Mesendoderm (in vitro differentiated cells): Measurements from ENCODE around the gene KRT13.

Experiments
- DNase-seq: peaks from one replicate; pipeline ENCODE4 v3.0.0; 2013
- H2AK5ac ChIP-seq: 2 replicates; pipeline ENCODE4 v1.6.1; 2013; ENCODE audit warnings: low read length, inconsistent platforms
- H2BK120ac ChIP-seq: 2 replicates; pipeline ENCODE4 v1.6.1; 2013; ENCODE audit warnings: low read depth, mild to moderate bottlenecking, low read length, moderate library complexity, mixed read lengths
- H2BK15ac ChIP-seq: replicated peaks from 2 replicates; pipeline ENCODE4 v1.6.1; 2013; ENCODE audit warnings: low read depth, mild to moderate bottlenecking, moderate library complexity
- H2BK5ac ChIP-seq: 2 replicates; pipeline ENCODE4 v1.6.1; 2013; ENCODE audit warnings: low read length, inconsistent platforms
- H3K18ac ChIP-seq: 2 replicates; pipeline ENCODE4 v1.6.1; 2013; ENCODE audit warnings: mild to moderate bottlenecking, low read length, mixed read lengths
- H3K23ac ChIP-seq: one replicate; pipeline ENCODE4 v1.6.1; 2013; ENCODE audit warnings: low read length
- H3K27ac ChIP-seq: 2 replicates; pipeline ENCODE4 v1.5.1; 2013; ENCODE audit warnings: low read depth, mild to moderate bottlenecking, inconsistent platforms, low read length, moderate library complexity
- H3K27me3 ChIP-seq: 2 replicates; pipeline ENCODE4 v1.6.1; 2013; ENCODE audit warnings: low read length, control low read depth, mild to moderate bottlenecking, inconsistent platforms; ENCODE audit not compliant: insufficient read depth, poor library complexity
- H3K36me3 ChIP-seq: 2 replicates; pipeline ENCODE4 v1.6.1; 2013; ENCODE audit warnings: low read length, inconsistent platforms; ENCODE audit not compliant: control insufficient read depth, insufficient read depth
- H3K4ac ChIP-seq: one replicate; pipeline ENCODE4 v1.6.1; 2013; ENCODE audit warnings: low read depth, mild to moderate bottlenecking, low read length, moderate library complexity
- H3K4me1 ChIP-seq: 2 replicates; pipeline ENCODE4 v1.6.1; 2013; ENCODE audit warnings: low read depth, low read length, inconsistent platforms; ENCODE audit not compliant: control insufficient read depth
- H3K4me2 ChIP-seq: 2 replicates; pipeline ENCODE4 v1.6.1; 2013; ENCODE audit warnings: low read length
- H3K4me3 ChIP-seq: 2 replicates; pipeline ENCODE4 v1.5.1; 2013; ENCODE audit warnings: mild to moderate bottlenecking, low read length
- H3K56ac ChIP-seq: one replicate; pipeline ENCODE4 v1.6.1; 2013; ENCODE audit warnings: low read length
- H3K79me1 ChIP-seq: 2 replicates; pipeline ENCODE4 v1.6.1; 2013; ENCODE audit warnings: low read length, inconsistent platforms
- H3K79me2 ChIP-seq: 2 replicates; pipeline ENCODE4 v1.6.1; 2013; ENCODE audit warnings: mild to moderate bottlenecking, low read length; ENCODE audit not compliant: control insufficient read depth, insufficient read depth
- H3K9ac ChIP-seq: 2 replicates; pipeline ENCODE4 v1.6.1; 2013; ENCODE audit warnings: low read length, inconsistent platforms
- H4K5ac ChIP-seq: one replicate; pipeline ENCODE4 v1.6.1; 2013; ENCODE audit warnings: low read length
- H4K8ac ChIP-seq: one replicate; pipeline ENCODE4 v1.6.1; 2013; ENCODE audit warnings: low read depth, mild to moderate bottlenecking, control low read depth, low read length, moderate library complexity
- WGBS: extraction: QIAGEN DNeasy Blood & Tissue Kit; methylation state at CpG from one replicate; pipeline ENCODE4 v1.1.7; 2013; ENCODE audit warnings: low lambda C conversion rate, missing lambda C conversion rate; ENCODE audit not compliant: insufficient coverage; ENCODE audit errors: extremely low coverage; 5-methylcytosine and 5-hydroxymethylcytosine counted together

The KRT13 gene

DNA sequence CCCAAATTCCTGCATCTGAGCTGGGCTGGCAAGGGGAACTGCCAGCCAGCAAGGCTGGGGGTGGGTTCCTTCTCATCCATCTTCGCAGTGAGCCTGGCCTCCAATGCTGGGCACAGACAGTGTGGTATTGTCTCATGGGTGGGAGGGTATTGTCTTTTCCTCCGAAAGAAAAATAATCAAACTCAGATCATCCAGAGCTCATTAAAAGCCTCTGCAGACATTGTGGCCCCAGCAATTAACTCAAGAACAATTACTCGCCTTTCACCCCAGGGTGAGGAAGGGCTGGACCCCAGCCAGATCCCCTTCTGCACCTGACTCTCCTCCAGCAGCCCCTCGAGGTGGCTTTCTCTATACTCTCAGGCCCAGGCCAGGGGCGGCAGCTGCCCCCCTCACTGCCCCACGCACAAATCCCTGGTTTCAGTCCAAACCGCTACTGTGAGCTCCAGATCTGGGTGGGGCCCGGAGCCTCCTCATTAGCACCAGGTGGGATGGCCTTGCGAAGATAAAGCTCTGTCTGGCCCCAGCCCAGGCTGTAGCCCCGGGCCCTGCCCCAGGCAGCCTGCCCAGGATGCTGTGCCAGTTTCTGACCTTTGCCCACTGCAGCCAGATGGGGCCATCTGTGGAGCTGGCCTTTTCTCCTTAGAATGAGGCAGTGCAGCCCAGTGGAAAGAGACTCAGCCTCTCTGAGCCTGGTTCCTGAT lies 15.6 kb upstream of the KRT13 start:
- H3K79me1 ChIP-seq, result no peaks in the 10 kb centered on the region
- DNase-seq, result no peak
- H2BK15ac ChIP-seq, result no peak overlapping the region
- no peak overlapping the region for H3K23ac ChIP-seq
- H4K8ac ChIP-seq, result no peak overlapping the region
- H3K4me2 ChIP-seq, result no peak overlapping the region
- H2BK5ac ChIP-seq, result no peak overlapping the region
- H3K56ac ChIP-seq, result peak overlapping the region; percentile 15
- no peak overlapping the region for H3K18ac ChIP-seq
- peaks cover 9% of the 10 kb centered on the region for H3K36me3 ChIP-seq
- H3K4me1 ChIP-seq, result peaks cover 3% of the 10 kb centered on the region
- no peak overlapping the region for H4K5ac ChIP-seq
- H3K9ac ChIP-seq, result no peak overlapping the region
- no peak overlapping the region for H2BK120ac ChIP-seq
- H3K79me2 ChIP-seq, result no peaks in the 10 kb centered on the region
- no peak overlapping the region for H3K4me3 ChIP-seq
- H3K4ac ChIP-seq, result no peak overlapping the region
- H3K27me3 ChIP-seq, result no peaks in the 10 kb centered on the region
- WGBS, result no CpG with 5 or more reads among the region's 10 CpGs
- H3K27ac ChIP-seq, result no peak overlapping the region
- no peak overlapping the region for H2AK5ac ChIP-seq

DNA sequence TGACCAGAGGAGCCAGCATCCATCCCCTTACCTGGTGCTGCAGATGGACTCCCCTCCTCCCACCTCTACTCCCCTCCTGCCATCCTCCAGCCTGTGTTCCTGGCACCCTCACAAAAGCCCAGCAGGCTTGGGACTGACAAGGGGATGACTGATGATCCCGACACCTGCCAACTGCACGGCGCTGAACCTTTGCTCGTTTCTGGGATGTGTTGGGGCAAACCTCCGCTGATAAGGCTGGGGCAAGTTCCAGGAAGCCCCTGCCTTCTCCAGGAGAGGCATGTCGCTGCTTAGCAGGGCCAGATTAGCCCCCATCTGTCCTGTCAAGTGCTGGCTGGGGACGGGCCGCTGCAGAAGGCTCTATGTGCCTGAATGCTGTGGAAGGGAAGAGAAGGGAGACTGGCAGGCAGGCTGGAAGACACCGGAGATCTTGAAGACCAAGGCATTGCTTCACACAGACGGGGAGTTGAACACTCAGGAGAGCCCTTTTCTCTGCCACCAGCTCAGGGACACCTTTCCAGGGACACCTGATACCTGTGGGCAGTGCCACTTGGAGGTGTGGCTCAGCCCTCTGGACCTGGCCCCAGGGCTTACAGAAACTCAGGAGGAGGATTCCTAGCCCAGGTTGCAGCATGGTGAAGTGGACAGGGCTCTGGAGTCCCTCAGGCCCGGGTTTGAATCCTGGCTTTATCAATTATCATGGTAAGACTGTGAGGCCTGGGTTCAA lies 14.3 kb upstream of the KRT13 start:
- Histone ChIP-seq H3K23ac (no peak overlapping the region), H3K18ac (no peak overlapping the region), H3K4me3 (no peak overlapping the region), H3K79me2 (no peaks in the 10 kb centered on the region), H4K5ac (no peak overlapping the region), H3K79me1 (no peaks in the 10 kb centered on the region), H3K36me3 (peaks cover 9% of the 10 kb centered on the region), H3K4me2 (no peak overlapping the region), H3K4me1 (peaks cover 3% of the 10 kb centered on the region), H3K4ac (no peak overlapping the region), H2BK5ac (no peak overlapping the region), H2BK120ac (no peak overlapping the region), H3K27me3 (no peaks in the 10 kb centered on the region), H3K56ac (no peak overlapping the region), H2AK5ac (no peak overlapping the region), H3K27ac (no peak overlapping the region), H3K9ac (no peak overlapping the region), H2BK15ac (no peak overlapping the region), H4K8ac (no peak overlapping the region)
- DNase-seq, result no peak
- WGBS, result no CpG with 5 or more reads among the region's 11 CpGs

DNA sequence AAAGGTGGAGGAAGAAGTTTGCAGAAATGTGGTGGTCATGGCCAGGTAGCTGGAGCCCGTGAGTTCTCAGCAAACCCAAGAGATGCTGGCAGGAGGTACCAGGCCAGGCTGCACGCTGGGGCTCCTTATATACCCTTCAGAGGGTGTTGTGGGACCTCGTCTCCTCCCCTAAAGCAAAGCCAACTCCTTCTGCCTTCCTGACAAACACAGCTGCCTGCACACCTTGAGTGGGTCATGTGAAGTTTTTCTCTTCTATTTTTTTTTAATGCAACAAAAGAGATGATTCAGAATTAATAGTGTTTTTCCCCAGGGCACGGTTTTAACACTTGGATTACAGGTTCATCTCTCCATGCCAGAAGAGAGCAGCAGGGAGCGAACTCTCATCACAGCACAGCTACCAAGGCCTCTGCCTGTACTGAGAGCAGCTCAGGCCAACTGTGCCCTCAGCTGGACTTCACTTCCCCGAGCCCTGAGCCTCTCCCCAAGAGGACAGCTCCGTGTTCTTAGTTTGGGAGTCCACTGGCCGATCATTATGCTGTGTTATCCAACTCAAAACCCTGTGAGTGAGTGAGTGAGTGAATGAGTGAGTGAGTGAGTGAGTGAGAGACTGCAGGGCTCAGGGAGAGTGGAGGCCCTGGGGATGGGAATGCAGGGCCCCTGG lies 13.5 kb upstream of the KRT13 start, which contains the start of gene KRT15:
Gene KRT15, minus strand, starts transcription at position 102 of the 661 bp plus-strand sequence. Its CDS starts 63 bp downstream, at position 39.
- H3K56ac ChIP-seq, result peak within 1 kb of the TSS; percentile 25

DNA sequence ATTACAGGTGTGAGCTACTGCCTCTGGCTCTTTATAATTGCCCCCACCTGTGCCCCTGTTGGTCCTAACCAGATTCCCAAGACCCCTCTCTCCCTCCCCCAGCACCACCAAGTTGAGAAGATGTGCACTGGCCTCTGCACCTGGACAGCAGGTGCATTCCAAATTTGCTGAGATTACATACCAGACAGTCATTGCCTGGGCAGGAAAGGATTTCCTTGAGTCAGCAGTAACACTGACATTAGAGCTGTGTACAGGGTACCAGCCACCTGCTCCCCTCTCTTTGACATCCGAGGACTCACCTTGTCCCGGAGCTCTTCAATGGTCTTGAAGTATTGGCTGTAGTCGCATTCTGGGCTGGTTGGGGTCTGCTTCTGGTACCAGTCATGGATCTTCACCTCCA lies 12.6 kb upstream of the KRT13 start:
- Histone ChIP-seq H3K4me1 (peaks cover 3% of the 10 kb centered on the region), H3K27me3 (no peaks in the 10 kb centered on the region)
- no CpG with 5 or more reads among the region's 3 CpGs for WGBS

More for the DNA sequence above, 13.5 kb upstream of the KRT13 start, which contains the start of gene KRT15:
- Histone ChIP-seq H2BK5ac (no peak within 1 kb of the TSS), H3K27me3 (no peaks in the 10 kb centered on the region), H3K18ac (no peak within 1 kb of the TSS), H3K79me2 (no peaks in the 10 kb centered on the region), H3K4me2 (no peak within 1 kb of the TSS), H3K79me1 (no peaks in the 10 kb centered on the region), H3K27ac (no peak within 1 kb of the TSS), H3K4me3 (no peak within 1 kb of the TSS), H4K8ac (no peak within 1 kb of the TSS), H2BK120ac (no peak within 1 kb of the TSS), H3K23ac (no peak within 1 kb of the TSS), H2BK15ac (no peak within 1 kb of the TSS), H4K5ac (no peak within 1 kb of the TSS), H3K9ac (no peak within 1 kb of the TSS), H3K4me1 (peaks cover 3% of the 10 kb centered on the region), H3K4ac (no peak within 1 kb of the TSS), H2AK5ac (no peak within 1 kb of the TSS), H3K36me3 (peaks cover 3% of the 10 kb centered on the region)
- no peak for DNase-seq
- no CpG with 5 or more reads among the region's 8 CpGs for WGBS

DNA sequence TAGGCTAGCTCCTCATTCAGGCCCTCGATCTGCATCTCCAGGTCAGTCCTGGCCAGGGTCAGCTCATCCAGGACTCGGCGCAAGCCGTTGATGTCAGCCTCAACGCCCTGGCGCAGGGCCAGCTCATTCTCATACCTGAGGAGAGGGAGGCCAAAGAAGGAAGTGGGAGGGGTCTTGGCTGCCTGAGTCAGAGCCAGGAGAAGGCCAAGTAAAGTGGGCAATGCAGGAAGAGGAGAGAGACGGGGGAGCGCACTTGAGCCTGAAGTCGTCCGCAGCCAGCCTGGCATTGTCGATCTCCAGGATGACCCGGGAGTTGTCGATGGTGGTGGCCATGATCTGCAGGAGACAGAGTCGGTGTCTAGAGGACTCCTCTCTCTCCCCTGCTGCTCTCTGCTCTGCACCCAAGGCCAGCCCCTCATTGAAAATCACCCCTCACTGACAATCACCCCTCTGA lies 11.4 kb upstream of the KRT13 start:
- H3K27ac ChIP-seq, result no peak overlapping the region
- H3K4me2 ChIP-seq, result no peak overlapping the region
- no peak overlapping the region for H2BK15ac ChIP-seq
- no peaks in the 10 kb centered on the region for H3K27me3 ChIP-seq
- H4K5ac ChIP-seq, result no peak overlapping the region
- no peaks in the 10 kb centered on the region for H3K36me3 ChIP-seq
- H3K4me3 ChIP-seq, result no peak overlapping the region
- no peak overlapping the region for H2AK5ac ChIP-seq
- H3K79me2 ChIP-seq, result no peaks in the 10 kb centered on the region
- H4K8ac ChIP-seq, result no peak overlapping the region
- H3K4ac ChIP-seq, result no peak overlapping the region
- DNase-seq, result no peak
- no peak overlapping the region for H3K56ac ChIP-seq
- H3K4me1 ChIP-seq, result no peaks in the 10 kb centered on the region
- no peak overlapping the region for H2BK5ac ChIP-seq
- no CpG with 5 or more reads among the region's 14 CpGs for WGBS
- H3K9ac ChIP-seq, result no peak overlapping the region
- no peak overlapping the region for H3K23ac ChIP-seq
- H3K18ac ChIP-seq, result no peak overlapping the region
- H2BK120ac ChIP-seq, result no peak overlapping the region
- no peaks in the 10 kb centered on the region for H3K79me1 ChIP-seq

More for the DNA sequence above, 12.6 kb upstream of the KRT13 start:
- no peak overlapping the region for H3K4ac ChIP-seq
- H4K5ac ChIP-seq, result no peak overlapping the region
- H3K27ac ChIP-seq, result no peak overlapping the region
- no peak overlapping the region for H3K56ac ChIP-seq
- no peaks in the 10 kb centered on the region for H3K79me1 ChIP-seq
- no peak overlapping the region for H4K8ac ChIP-seq
- H3K4me3 ChIP-seq, result no peak overlapping the region
- no peak overlapping the region for H3K4me2 ChIP-seq
- H2BK120ac ChIP-seq, result no peak overlapping the region
- H3K36me3 ChIP-seq, result no peaks in the 10 kb centered on the region
- H2AK5ac ChIP-seq, result no peak overlapping the region
- no peaks in the 10 kb centered on the region for H3K79me2 ChIP-seq
- DNase-seq, result no peak
- H3K18ac ChIP-seq, result no peak overlapping the region
- no peak overlapping the region for H3K23ac ChIP-seq
- H2BK5ac ChIP-seq, result no peak overlapping the region
- no peak overlapping the region for H3K9ac ChIP-seq
- no peak overlapping the region for H2BK15ac ChIP-seq
